ENCODE data around the gene CDSN.

DNA sequence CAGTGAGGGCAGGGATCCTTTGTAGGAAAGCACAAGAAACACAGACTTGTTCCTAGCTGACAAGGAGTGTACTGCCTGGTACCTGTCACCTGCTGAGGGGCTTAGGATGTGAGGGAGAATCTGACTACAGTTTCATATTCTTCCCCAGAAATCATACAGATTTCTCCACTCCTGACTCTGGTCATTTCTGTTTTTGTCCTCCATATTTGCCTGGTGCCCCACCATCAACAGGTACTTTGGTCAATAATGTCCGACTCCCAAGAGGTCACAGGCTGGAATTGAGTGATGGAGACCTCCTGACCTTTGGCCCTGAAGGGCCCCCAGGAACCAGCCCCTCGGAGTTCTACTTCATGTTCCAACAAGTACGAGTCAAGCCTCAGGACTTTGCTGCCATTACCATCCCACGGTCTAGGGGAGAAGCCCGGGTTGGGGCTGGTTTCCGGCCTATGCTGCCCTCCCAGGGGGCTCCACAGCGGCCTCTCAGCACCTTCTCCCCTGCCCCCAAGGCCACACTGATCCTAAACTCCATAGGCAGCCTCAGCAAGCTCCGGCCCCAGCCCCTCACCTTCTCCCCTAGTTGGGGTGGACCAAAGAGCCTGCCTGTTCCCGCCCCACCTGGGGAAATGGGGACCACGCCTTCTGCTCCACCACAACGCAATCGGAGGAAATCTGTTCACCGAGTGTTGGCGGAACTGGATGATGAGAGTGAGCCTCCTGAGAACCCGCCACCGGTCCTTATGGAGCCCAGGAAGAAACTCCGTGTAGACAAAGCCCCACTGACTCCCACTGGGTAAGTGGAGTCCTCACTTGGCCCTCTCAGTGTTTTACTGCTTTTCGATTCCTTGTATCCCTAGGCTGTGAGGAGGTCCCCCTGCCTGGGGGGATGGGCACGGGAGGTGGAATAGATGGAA lies 41.2 kb upstream of the CDSN start:
- TF ChIP-seq, protein P1, sequence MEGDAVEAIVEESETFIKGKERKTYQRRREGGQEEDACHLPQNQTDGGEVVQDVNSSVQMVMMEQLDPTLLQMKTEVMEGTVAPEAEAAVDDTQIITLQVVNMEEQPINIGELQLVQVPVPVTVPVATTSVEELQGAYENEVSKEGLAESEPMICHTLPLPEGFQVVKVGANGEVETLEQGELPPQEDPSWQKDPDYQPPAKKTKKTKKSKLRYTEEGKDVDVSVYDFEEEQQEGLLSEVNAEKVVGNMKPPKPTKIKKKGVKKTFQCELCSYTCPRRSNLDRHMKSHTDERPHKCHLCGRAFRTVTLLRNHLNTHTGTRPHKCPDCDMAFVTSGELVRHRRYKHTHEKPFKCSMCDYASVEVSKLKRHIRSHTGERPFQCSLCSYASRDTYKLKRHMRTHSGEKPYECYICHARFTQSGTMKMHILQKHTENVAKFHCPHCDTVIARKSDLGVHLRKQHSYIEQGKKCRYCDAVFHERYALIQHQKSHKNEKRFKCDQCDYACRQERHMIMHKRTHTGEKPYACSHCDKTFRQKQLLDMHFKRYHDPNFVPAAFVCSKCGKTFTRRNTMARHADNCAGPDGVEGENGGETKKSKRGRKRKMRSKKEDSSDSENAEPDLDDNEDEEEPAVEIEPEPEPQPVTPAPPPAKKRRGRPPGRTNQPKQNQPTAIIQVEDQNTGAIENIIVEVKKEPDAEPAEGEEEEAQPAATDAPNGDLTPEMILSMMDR (IDR thresholded peaks at IDR 0.05; ENCODE audit: low read depth, low read length) = no peak
- no peak for TF ChIP-seq EZH2phosphoT487 (IDR thresholded peaks at IDR 0.05; ENCODE audit: low read depth)

All from OCI-LY3 (cell line).